RCC 7860 (cell line): ENCODE measurements around the gene MCC.

ENCODE experiments used
- DNase-seq: peaks from one replicate; pipeline ENCODE4 v3.0.0-alpha.2; 2015; ENCODE audit warnings: low spot score
- FAIRE-seq: peaks from 2 replicates; lab custom pipeline; 2012; peaks lifted over from hg19 to GRCh38; lab: Jason Lieb, UNC

Gene MCC

DNA sequence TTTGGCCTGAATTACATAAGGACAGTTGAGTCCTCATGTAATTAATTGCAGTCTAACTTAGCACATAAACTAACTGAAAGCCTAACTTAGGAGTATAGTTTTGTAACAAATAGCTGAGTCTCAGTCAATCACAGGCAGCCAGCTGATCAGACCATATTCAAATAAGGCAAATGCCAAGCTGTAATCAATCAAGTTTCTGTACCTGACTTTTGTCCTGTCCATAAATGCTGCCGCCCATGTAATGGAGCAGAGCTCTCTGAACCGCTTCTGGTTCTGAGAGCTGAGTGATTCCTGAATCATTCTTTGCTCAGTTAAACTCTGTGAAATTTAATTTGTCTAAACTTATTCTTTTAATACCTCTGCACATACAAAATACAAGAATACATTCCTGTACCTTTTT, 158.3 kb downstream of the MCC start:
- DNase-seq, result no peak
- no peak for FAIRE-seq

DNA sequence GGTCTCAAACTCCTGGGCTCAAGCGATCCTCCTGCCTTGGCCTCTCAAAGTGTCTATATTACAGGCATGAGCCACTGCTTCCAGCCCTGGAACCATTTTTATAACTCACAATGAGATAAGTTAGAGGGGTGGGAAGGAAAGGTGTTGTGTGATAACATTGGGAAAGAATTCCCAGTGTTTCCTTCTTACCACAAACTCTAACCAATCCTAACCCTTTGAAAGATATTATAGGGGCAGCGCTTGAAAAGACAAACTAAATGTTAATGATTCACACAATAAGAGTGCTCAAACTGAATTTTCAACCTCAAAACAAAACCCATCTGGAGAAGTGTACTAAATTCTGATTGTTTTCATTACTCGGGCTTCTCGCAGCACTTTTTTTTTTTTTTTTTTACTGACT, 163.2 kb downstream of the MCC start:
- peak; percentile 95 for FAIRE-seq
- DNase-seq, result peak; percentile 72

DNA sequence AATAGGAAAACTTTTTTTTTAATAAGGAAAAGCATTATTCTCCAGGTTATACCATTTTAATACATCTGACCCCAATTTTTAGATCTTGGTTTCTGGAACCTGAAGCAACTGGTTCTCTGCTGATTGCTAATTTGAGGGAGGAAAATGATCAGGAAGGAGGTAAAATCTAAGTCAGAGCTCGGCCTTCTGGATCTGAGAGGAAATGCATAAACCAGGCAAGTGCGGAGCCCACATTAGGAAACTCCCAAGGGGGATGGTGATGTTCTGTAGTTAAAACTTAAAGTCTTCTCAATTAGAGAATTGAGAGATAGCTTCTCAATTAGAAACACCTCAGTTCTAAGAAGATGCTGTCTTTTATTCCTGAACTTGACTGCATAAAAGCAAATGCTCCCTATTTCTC, 167.0 kb downstream of the MCC start:
- no peak for FAIRE-seq
- DNase-seq, result no peak

DNA sequence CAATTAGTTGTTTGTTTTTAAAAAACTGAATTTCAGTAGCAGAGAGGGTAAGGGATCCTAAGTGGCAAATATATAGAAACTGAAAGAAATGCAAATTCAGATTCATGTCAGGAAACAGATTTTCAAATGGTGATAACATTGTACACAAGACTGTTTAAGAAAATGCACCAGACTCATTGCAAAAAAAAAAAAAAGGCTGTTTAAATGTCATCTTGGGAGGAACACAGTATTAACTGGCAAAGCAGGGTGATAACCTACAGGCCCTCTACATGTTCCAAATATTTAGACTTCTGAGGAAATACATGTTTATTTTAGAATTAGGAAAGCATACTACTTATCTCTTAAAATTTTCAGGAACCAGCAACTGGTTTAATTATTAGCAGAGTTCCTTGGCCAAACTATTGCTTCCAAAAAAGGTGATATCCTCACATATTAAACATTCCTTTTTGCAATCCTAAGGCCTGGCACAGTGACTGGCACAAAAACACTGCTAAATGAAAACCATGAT, 167.9 kb downstream of the MCC start:
- no peak for DNase-seq
- FAIRE-seq, result no peak

DNA sequence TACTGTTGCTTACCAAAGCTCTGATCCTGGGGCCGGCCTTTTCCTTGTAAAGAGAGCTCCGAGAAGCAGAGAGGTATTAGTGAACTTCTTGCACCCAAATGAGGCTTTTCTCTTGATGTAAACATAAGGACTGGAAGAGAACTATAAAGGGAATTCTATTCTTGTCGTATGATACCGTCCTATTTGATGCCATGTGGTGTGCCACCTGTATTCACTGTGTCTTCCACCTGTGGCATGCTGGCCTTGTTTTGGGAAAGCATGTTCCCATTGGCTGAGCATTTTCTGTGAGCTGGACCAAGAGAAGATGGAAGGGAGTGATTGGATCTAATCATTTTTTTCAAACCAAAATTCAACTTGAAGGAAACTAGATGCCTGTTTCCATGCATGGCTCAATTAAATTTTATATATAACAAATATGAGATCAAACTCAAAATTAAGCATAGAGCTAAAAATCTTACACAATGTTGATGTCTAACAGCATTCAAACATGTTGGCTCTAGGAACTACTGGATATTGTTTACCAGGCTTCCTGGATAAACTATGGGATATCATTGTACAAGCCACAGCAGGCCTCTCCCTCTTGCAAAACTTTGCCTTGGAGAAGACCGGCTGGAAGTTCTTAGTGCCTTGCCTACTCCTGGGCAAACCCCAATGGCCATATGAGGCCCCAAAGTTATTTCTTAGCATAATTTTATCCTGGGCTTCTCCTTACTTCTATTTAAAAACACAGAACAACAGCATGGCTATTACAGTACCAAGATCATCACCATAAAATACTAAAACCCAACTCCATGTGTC, 168.8 kb downstream of the MCC start:
- FAIRE-seq (no peak), DNase-seq (no peak)

DNA sequence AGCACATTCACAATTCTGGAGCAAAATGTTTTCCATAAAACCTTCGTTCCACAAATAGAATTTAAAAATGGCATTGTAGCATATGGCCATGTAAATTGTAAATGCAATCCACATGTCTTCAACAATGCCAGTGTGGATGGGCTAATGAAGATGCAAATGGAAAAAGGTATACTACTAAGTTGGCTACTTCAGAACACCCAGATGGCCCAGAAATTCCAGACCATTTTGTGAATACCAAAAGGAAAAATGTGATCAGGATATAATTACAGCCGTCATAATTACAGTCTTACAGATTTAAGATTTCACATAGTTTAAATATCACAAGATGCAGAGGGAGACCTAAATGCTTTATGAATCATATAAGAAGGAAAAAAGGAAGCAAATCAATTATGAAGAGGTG, 170.6 kb downstream of the MCC start:
- FAIRE-seq (no peak), DNase-seq (no peak)

DNA sequence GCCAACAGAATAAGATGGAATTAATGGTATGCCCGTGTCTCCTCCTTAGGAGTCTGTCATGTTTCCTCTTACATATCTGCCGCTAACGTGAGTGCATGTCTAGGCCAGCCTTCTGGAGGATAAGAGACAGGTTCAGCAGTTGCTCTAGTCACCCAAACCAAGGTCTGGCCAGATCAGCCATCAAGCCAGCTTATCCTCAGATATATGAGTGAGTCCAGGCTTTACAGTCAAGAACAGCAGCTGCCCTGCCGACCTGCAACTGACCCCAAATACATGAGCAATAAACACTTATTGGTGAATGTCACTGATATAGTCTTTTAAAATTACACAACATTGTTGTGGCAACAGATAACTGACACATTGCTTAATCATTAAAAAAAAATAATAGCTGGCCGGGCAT, 177.0 kb downstream of the MCC start:
- DNase-seq (no peak), FAIRE-seq (no peak)

DNA sequence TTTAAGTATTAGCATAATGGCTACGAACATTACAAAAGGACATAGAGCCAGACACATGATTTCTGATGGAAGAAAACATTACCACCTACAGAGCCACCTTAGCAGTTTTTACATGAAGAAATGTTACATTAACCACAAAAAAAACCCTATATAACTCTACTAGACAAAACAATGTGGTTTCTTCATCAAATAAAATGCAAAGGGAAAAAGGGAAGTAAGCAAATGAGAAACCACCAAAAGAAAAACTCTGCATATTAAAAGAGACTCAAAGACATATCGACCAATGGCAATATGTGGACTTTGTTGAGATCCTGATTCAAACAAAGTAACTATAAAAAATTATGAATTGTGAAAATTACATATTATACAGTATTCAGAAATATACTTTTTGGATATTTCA, 186.1 kb downstream of the MCC start:
- DNase-seq (no peak), FAIRE-seq (peak; percentile 30)

DNA sequence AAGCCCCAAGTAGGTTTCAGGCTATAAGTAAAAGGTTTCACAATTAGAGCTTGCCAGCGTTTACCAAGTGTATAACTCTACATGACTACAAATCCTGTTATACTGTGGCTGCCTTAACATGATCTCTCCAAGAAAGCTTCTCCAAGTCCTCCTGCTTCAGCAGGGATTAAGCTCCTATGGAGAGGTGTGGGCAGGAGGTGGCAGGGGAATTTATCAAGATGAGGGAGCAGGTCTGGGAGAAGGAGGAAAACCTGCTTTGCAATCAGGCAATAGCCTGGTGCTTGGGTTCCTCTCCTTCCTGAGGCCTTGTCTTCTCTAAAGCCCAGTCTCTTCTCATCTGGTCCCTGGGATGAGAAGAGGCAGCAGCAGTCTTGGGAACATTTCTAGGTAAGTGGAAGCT, 188.7 kb downstream of the MCC start:
- no peak for FAIRE-seq
- no peak for DNase-seq

DNA sequence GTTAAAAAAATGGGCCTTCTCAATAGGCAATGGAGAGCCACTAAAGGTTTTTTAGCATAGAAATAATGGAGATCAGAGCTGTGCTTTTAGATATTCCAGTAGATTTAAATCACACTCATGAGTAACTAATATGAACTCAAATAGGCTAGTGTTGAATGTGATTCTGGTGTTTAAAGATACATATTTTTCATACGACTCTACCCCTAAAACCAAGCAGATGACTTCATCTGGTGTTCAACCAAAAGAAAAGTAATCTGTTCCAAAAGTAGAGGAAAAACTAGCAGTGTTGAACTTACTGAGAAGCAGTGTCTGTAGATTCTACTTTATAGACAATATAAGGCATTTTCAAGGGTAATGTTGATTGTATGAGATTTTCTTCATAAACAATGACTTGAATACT, 191.6 kb downstream of the MCC start:
- FAIRE-seq, result no peak
- DNase-seq, result peak; percentile 15

DNA sequence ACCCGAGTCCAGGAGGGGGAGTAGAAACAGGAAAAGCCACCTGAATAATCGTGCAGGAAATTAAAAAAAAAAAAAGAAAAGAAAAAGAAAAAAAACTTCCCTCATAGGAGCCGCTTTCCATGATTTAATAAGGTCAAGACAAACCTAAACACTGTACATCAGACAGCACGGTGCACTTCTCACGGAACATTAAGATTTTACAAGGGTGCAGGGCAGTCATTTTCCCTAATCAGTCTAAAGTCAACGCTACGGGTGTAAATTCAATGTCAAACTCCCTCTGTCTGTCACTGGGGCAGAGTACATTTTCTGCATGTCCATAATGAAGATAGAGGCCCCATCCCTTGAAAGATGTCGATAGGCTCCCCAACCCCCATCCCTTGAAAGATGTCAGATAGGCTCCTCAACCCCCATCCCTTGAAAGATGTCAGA, 193.1 kb downstream of the MCC start:
- DNase-seq, result no peak
- FAIRE-seq, result no peak

DNA sequence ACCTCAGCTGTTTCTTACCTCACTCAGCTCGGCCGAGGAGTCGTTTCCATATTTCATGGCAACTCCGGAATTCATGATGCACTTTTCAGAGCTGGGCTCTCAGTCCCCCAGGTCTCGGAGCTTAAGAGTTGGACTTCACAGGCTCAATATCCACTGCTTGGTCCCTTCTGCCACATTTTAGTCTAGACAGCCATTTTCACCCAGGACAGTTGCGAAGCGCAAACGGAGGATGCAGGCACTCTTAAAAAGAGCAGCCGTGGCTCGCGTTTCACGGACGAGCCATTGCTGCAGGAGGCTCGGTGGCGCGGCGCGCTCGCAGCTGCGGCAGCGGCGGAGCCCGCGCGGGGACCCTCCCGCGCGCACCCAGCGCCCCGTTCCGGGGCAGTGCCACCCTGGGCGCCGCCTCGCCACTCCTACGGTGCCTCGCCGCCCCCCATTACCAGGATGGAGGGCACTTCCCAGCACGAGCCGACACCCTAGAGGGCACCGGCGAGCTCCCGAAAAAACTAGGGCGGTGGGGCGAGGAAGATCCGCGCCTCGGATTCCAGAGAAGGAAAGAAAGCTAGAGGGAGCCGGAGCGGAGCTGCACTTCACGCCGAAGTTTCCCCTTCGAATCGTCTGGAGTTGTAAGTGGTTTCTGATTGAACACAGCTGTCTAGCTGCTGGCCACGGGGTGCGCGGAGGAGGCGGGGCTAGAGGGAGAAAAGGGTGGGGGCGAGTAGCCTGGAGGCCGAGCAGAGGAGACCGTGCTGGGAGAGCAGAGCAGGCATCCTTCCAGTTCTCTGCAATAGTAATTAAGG, 193.7 kb downstream of the MCC start:
- peak; percentile 79 for FAIRE-seq
- DNase-seq, result peak; percentile 75

DNA sequence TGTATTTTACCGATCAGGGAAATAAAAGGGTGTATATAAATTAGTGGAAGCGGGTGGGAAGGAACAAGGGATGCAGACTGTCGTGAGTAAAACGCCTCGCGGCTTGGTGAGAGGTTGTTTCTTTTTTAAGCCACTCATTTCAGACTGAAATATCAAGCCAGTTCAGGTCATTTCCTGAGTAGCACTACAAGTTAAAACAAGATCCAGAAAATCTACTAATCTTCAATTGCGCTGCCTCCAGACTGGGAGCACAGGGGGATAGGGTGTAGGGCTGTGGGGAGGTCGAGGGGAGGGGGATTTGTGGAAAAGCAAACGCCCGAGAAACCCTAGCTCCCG, 194.3 kb downstream of the MCC start:
- no peak for FAIRE-seq

DNA sequence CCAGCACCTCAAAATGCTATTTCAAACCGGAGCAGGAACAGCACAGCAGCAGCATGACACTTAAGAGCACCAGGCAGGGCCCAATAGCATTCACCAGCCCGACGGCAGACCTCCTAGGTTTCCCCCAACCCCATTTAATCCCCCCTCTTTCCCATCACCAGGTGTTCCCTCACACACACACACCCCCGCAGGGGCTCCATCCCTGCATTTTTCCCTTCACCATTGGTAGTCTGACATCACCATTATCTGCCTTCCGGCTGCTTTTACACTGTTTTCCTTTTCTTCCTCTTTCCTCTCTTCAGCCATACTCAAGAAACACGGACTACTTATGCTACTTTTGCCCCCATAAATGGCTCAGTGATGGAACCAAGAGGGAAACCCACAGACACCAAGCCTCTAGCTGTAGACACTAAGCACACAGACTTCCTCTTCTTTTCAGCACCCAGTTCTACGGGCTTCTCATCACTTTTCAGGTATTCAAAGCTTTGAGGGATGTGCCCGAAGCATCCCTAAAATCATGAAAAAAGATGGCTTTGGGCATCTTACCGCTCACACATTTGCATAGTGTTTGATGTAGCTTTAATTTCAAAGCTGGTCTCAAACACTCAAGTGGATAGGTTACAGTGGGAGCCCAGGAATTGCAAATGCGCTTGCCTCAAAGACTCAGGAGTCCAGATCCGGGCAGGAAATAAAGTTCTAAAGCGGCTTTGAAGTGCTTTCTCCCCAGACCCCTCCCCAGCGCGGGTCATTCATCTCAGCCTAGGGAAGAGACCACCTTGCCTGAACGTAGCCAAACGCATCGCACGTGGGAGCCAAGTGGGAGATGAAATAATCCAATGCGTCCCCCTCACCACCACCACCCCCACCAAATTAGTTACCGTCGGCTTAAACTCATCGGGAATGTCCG, 194.9 kb downstream of the MCC start:
- no peak for FAIRE-seq
- DNase-seq, result no peak

More for the DNA sequence above, 194.3 kb downstream of the MCC start:
- DNase-seq, result no peak

DNA sequence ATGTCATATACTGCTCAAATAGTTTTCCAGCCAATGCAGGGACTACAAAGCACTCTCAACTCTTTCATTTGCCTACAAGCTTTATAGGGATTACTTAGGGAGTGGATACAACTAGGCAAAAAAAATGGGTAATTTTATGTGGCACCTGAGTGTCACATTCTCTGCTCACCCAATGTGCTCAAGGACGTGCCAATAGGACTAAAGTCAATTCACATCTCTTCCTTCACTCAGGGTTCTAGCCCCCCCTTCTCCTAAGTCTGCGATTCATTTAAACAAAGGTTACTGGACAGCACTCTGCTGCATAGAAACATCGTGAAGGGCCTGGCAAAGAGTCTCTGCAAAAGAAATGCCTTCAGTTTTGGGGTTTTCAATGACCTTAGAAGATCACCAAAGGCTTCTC, 195.8 kb downstream of the MCC start:
- FAIRE-seq (no peak), DNase-seq (no peak)

DNA sequence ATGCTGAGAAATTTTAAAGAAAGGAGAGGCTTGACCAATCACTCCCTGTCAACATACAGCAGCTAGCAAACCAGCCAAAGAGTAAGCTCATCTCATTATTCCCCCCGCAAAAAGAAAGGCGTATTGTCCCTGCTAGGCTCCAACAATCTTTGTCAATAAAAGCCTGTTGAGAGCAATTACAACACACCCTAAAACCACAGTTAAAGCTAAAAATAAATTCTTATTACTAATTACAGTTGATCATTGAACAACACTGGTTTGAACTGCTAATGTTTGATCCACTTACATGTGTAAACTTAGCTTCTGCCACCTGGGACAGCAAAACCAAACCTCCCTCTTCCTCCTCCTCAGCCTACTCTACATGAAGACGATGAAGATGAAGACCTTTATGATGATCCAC, 204.7 kb downstream of the MCC start:
- DNase-seq (no peak), FAIRE-seq (no peak)

DNA sequence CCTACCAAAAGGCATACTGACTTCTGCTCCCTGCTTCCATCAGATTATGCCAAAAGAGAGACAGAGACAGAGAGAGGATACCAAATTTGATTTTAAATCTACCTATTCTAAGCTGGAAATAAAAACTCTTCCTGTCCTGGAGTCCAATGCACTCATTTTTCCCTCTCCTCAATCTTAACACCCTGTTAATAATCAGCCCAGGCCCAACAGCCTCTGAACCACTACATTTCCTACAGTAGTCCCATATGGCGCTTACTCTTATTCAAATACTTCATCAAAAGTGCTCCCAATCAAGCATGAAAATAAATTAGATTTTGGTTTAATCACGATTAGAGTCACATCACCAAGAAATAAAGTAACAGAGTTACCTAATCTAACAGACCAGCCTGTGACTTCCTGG, 205.8 kb downstream of the MCC start:
- FAIRE-seq (peak; percentile 77), DNase-seq (no peak)

DNA sequence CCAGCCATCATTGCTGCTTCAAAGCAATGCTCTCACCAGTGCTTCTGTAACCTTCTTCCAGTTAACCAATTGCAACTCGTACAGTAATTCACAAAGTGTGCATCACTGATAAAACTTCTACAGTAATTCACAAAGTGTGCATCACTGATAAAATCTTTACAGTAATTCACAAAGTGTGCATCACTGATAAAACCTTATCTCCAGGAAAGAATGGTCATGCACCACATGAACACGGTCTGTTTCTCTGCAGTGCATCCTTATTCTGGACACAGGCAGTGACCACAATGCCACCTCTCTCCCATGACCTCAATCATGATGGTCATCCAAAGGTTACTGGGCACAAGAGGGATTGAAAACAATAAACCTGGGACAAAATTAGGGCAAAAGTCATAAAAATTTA, 207.1 kb downstream of the MCC start:
- peak; percentile 54 for DNase-seq
- FAIRE-seq, result peak; percentile 70

DNA sequence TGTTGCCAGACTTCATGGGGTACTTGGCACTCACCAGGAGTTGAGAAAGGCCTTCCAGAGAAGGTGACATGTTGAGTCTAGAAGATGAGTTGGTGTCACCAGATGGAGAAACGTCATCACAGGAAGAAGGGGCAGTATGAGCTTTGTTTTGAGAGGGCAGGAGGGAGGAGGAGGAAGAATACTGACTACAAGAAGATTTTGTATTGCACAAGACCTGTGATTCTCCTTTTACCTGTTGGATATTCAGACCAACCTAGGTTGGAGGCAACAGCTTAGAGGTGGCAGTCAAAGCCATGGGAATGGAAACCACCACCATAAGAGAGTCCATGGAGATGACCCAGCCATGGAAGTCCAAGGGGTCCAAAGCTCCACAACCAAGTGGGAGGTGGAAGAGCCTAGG, 207.7 kb downstream of the MCC start:
- DNase-seq (no peak), FAIRE-seq (no peak)

DNA sequence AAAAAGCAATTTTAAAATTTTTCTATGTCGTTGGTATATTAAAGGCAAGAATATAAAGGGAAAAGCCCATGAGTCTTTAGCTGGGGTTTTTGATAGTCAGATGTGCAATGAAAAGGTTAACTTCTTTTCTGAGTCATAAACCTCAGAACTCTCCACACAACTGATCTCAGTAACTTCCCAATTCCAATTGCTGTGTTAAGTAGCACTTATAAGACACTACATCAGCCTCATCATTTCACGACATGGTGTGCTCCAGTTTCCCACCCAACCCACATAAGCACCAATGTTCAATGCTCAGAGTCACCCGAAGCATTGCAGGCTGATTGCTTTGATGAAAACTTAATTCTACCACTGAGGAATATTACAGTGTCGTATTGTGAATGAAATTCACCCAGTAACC, 209.3 kb downstream of the MCC start:
- peak; percentile 93 for FAIRE-seq
- DNase-seq, result peak; percentile 62

DNA sequence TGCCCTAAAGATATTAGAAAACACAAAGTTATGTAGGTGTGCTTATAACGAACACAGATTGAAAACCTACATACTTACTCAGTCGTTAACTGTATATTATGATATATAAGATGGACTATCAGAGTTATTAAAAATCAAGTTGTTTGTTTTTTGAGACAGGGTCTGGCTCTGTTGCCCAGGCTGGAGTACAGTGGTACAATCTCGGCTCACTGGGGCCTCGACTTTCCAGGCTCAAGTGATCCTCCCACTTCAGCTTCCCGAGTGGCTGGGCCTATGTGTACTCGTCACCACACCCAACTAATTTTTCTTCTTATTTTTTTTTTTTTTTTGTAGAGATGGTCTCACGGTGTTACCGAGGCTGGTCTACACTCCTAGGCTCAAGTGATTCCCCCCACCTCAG, 211.8 kb downstream of the MCC start:
- DNase-seq, result no peak

More for the DNA sequence above, 211.8 kb downstream of the MCC start:
- FAIRE-seq, result no peak
